Mucosa of descending colon (tissue), 3 donors: ENCODE data around the gene OR2T6. TPM values are rescaled to one million over a fixed set of nuclear protein-coding genes. Genes with fewer than 3 reads are reported as not detected.

Experiments
- ATAC-seq: fragments of 200-7000 bp; cut with Tn5 transposase; one replicate; pipeline ENCODE4 v1.9.1; 2020; ENCODE audit warnings: mild to moderate bottlenecking, moderate library complexity
- DNase-seq, 3 donors: peaks; one replicate each; pipeline ENCODE4 v3.0.0-alpha.2; 2020
- H3K36me3 ChIP-seq: fragments of 200-600 bp; one replicate; pipeline ENCODE4 v1.8.0; 2021; ENCODE audit warnings: low read depth, mild to moderate bottlenecking
- H3K4me1 ChIP-seq: fragments of 200-600 bp; one replicate; pipeline ENCODE4 v1.8.0; 2021; ENCODE audit warnings: low read depth, mild to moderate bottlenecking
- H3K4me3 ChIP-seq: fragments of 200-600 bp; one replicate; pipeline ENCODE4 v1.8.0; 2021; ENCODE audit warnings: mild to moderate bottlenecking
- H3K9me3 ChIP-seq: fragments of 200-600 bp; one replicate; pipeline ENCODE4 v1.8.0; 2021; ENCODE audit warnings: mild to moderate bottlenecking
- CTCF ChIP-seq: fragments of 200-600 bp; IDR thresholded peaks from one replicate; pipeline ENCODE4 v1.8.0; 2022; ENCODE audit warnings: antibody characterized with exemption, mild to moderate bottlenecking
- intact Hi-C, 2 donors: fragments of 100-400 bp; cut with DNase I in 1 of 2; cut with micrococcal nuclease in 1 of 2; formaldehyde crosslinking; loops; one replicate each; pipeline versions ENCODE4 v1.11.0 to v1.11.1; 2022; cut with DNase I, micrococcal nuclease
- total RNA-seq, 3 donors: library from RNA; stranded (reverse); fragmentation: NEBNext Ultra II Directional in 2 of 3; extraction: Animal tissue kit (Norgen Biotek cat#: 25700) in 2 of 3; gene quantifications; one replicate each; pipeline versions ENCODE4 v1.2.1 to v1.2.4, GENCODE V29; 2021 to 2023
- donor health status: DM: no; HTN: no; CAD: no; lungs with moderate emphysema.
- donor health status: DM: no; HTN: no; CAD: no.
- donor health status: DM: no; HTN: yes; CAD: no.

The OR2T6 gene
- total RNA-seq, 3 donors from 2014 or later: not detected

- no peak overlapping the region for H3K4me3 ChIP-seq
- peaks cover 33% of the 10 kb centered on the region for H3K9me3 ChIP-seq
- TF ChIP-seq CTCF: no peak
- H3K4me1 ChIP-seq: no peaks in the 10 kb centered on the region
- no peak for ATAC-seq
- H3K36me3 ChIP-seq: no peaks in the 10 kb centered on the region
- DNase-seq: no peak
- intact Hi-C loops: no loop called here
Measured at GRCh38 chr1:248393050-248393449, 17.5 kb downstream of the OR2T6 start.

- no peak for TF ChIP-seq CTCF
- H3K4me1 ChIP-seq: no peaks in the 10 kb centered on the region
- no peak within 1 kb of the TSS for H3K4me3 ChIP-seq
- no peaks in the 10 kb centered on the region for H3K36me3 ChIP-seq
- intact Hi-C loops: no loop called here
- peaks cover 31% of the 10 kb centered on the region for H3K9me3 ChIP-seq
- no peak for ATAC-seq
- DNase-seq: no peak
Measured at GRCh38 chr1:248402748-248403147, 27.2 kb downstream of the OR2T6 start, which contains the start of gene OR2T1. OR2T1 (plus strand) TSS chr1:248403048; CDS start chr1:248406148, 3,100 bp downstream.

GRCh38 chr1:248404024-248404423 lies 28.5 kb downstream of the OR2T6 start:
- H3K4me3 ChIP-seq: no peak overlapping the region

GRCh38 chr1:248406721-248407692 lies 31.5 kb downstream of the OR2T6 start:
- Histone ChIP-seq H3K4me1 (no peaks in the 10 kb centered on the region), H3K36me3 (no peaks in the 10 kb centered on the region), H3K4me3 (no peak overlapping the region), H3K9me3 (peaks cover 41% of the 10 kb centered on the region)
- no peak for TF ChIP-seq CTCF
- intact Hi-C loops: no loop called here
- ATAC-seq (no peak), DNase-seq (no peak)

More at GRCh38 chr1:248404024-248404423, 28.5 kb downstream of the OR2T6 start:
- Histone ChIP-seq H3K4me1 (no peaks in the 10 kb centered on the region), H3K9me3 (peaks cover 30% of the 10 kb centered on the region), H3K36me3 (no peaks in the 10 kb centered on the region)
- intact Hi-C loops: no loop called here
- ATAC-seq (no peak), DNase-seq (no peak)
- no peak for TF ChIP-seq CTCF

GRCh38 chr1:248416226-248416625 lies 40.7 kb downstream of the OR2T6 start:
- intact Hi-C loops: no loop called here
- DNase-seq (no peak), ATAC-seq (no peak)
- TF ChIP-seq CTCF: no peak
- peaks cover 32% of the 10 kb centered on the region for H3K9me3 ChIP-seq
- H3K36me3 ChIP-seq: no peaks in the 10 kb centered on the region
- H3K4me1 ChIP-seq: no peaks in the 10 kb centered on the region
- no peak overlapping the region for H3K4me3 ChIP-seq
